Endodermal cell (in vitro differentiated cells): ENCODE measurements around the gene TUBB6. TPM values are rescaled to one million over a fixed set of nuclear protein-coding genes. Genes with fewer than 3 reads are reported as not detected.

Source experiments
- DNase-seq: peaks from one replicate; pipeline ENCODE4 v3.0.0-alpha.2; 2017
- H3K27ac ChIP-seq: 2 replicates; pipeline ENCODE4 v1.5.1; 2013; ENCODE audit warnings: mild to moderate bottlenecking, low read depth, low read length, moderate library complexity
- H3K27me3 ChIP-seq: 2 replicates; pipeline ENCODE4 v1.6.1; 2013; ENCODE audit warnings: mild to moderate bottlenecking, low read length, moderate library complexity; ENCODE audit not compliant: insufficient read depth, control insufficient read depth, poor library complexity, severe bottlenecking
- H3K36me3 ChIP-seq: 2 replicates; pipeline ENCODE4 v1.7.0; 2013; ENCODE audit warnings: mild to moderate bottlenecking, low read length, moderate library complexity; ENCODE audit not compliant: control insufficient read depth, insufficient read depth
- H3K4me1 ChIP-seq: one replicate; pipeline ENCODE4 v1.7.0; 2013; ENCODE audit warnings: low read length; ENCODE audit not compliant: control insufficient read depth, insufficient read depth
- H3K4me3 ChIP-seq: 2 replicates; pipeline ENCODE4 v1.5.1; 2013; ENCODE audit warnings: mild to moderate bottlenecking, low read length, moderate library complexity
- H3K9ac ChIP-seq: 2 replicates; pipeline ENCODE4 v1.6.1; 2013; ENCODE audit warnings: mild to moderate bottlenecking, low read length, moderate library complexity; ENCODE audit not compliant: poor library complexity, severe bottlenecking; ENCODE audit errors: extremely low read depth
- H3K9me3 ChIP-seq: 2 replicates; pipeline ENCODE4 v1.6.1; 2013; ENCODE audit warnings: mild to moderate bottlenecking, low read length, moderate library complexity; ENCODE audit not compliant: control insufficient read depth
- H3K27ac Mint-ChIP-seq: 2 replicates; pipeline ENCODE4 v1.8.0; 2020; ENCODE audit warnings: mixed read lengths
- H3K27me3 Mint-ChIP-seq: 2 replicates; pipeline ENCODE4 v1.8.0; 2021; ENCODE audit warnings: mild to moderate bottlenecking, mixed read lengths; ENCODE audit not compliant: insufficient read depth
- H3K36me3 Mint-ChIP-seq: 2 replicates; pipeline ENCODE4 v1.8.0; 2020; ENCODE audit warnings: low read depth, mixed read lengths
- H3K4me1 Mint-ChIP-seq: 2 replicates; pipeline ENCODE4 v1.8.0; 2020; ENCODE audit warnings: mixed read lengths
- H3K4me3 Mint-ChIP-seq: 2 replicates; pipeline ENCODE4 v1.8.0; 2020; ENCODE audit warnings: mild to moderate bottlenecking, moderate library complexity, mixed read lengths
- H3K9me3 Mint-ChIP-seq: 2 replicates; pipeline ENCODE4 v1.8.0; 2020; ENCODE audit warnings: mild to moderate bottlenecking, mixed read lengths
- WGBS, 2 experiments: methylation state at CpG; one replicate each; pipeline versions ENCODE4 v1.1.5 to v1.1.7; 2013; ENCODE audit warnings: missing lambda C conversion rate in 2 of 2, mixed read lengths in 1 of 2; ENCODE audit not compliant: insufficient coverage in 1 of 2, insufficient read length in 1 of 2; 5-methylcytosine and 5-hydroxymethylcytosine counted together
- long read RNA-seq, 4 experiments: library from polyadenylated mRNA in 2 of 4; library from RNA in 1 of 4; library from capped mRNA in 1 of 4; stranded (forward) in 3 of 4; unstranded in 1 of 4; transcript quantifications; one replicate each; pipeline ENCODE4 v2.0.0, GENCODE V29; 2020 to 2021; ENCODE audit warnings: inconsistent platforms in 1 of 4
- polyA plus RNA-seq, 2 experiments: library from polyadenylated mRNA; stranded (reverse); fragments of 50-300 nt; gene quantifications; one replicate each; pipeline ENCODE4 v1.2.3, GENCODE V29; 2013
- total RNA-seq, 2 donors: library from RNA; stranded (reverse); fragmentation: NEBNext Ultra II Directional in 1 of 2; extraction: Animal tissue kit (Norgen Biotek cat#: 25700) in 1 of 2; gene quantifications; 2 replicates in 1 of 2; 3 replicates in 1 of 2; pipeline ENCODE4 v1.2.1, GENCODE V29; 2021
- TF ChIP-seq, protein P1 (sequence below): fragments of 200-600 bp; sonication (generic); conservative IDR thresholded peaks from 2 replicates; pipeline ENCODE4 v1.5.0; 2021; ENCODE audit warnings: antibody characterized with exemption, mild to moderate bottlenecking

The TUBB6 gene
- 10 to 100 TPM; 33.0 to 45.4 TPM for total RNA-seq
- polyA plus RNA-seq (2013, experiment 1 of 2) = 103 TPM
- 111 TPM for polyA plus RNA-seq (2013, experiment 2 of 2)
- long read RNA-seq, experiment 1, transcript TUBB6-201 (4 exons, 2,064 nt) = major isoform, 5 of 26 reads
- long read RNA-seq, experiment 1, partial matches to known transcripts = 12 of 26 reads
- long read RNA-seq, experiment 1, other reads (novel, unspliced or antisense) = 9 of 26 reads
- long read RNA-seq, experiment 2, transcript TUBB6-201 (4 exons, 2,064 nt) = major isoform, 49 of 68 reads
- long read RNA-seq, experiment 2, partial matches to known transcripts = 2 of 68 reads
- long read RNA-seq, experiment 2, other reads (novel, unspliced or antisense) = 7 of 68 reads
- long read RNA-seq, experiment 3, transcript TUBB6-203 (4 exons, 788 nt) = minor isoform, 13 of 398 reads
- long read RNA-seq, experiment 3, transcript TUBB6-202 (3 exons, 2,163 nt) = minor isoform, 13 of 398 reads
- long read RNA-seq, experiment 3, transcript TUBB6-201 (4 exons, 2,064 nt) = major isoform, 348 of 398 reads
- long read RNA-seq, experiment 3, transcript TUBB6-207 (3 exons, 1,075 nt) = minor isoform, 6 of 398 reads
- long read RNA-seq, experiment 3, partial matches to known transcripts = 8 of 398 reads
- long read RNA-seq, experiment 3, other reads (novel, unspliced or antisense) = 3 of 398 reads
- long read RNA-seq, experiment 4, transcript TUBB6-213 (4 exons, 1,017 nt) = minor isoform, 11 of 72 reads
- long read RNA-seq, experiment 4, transcript TUBB6-201 (4 exons, 2,064 nt) = major isoform, 51 of 72 reads
- long read RNA-seq, experiment 4, partial matches to known transcripts = 1 of 72 reads
- long read RNA-seq, experiment 4, other reads (novel, unspliced or antisense) = 4 of 72 reads

DNA sequence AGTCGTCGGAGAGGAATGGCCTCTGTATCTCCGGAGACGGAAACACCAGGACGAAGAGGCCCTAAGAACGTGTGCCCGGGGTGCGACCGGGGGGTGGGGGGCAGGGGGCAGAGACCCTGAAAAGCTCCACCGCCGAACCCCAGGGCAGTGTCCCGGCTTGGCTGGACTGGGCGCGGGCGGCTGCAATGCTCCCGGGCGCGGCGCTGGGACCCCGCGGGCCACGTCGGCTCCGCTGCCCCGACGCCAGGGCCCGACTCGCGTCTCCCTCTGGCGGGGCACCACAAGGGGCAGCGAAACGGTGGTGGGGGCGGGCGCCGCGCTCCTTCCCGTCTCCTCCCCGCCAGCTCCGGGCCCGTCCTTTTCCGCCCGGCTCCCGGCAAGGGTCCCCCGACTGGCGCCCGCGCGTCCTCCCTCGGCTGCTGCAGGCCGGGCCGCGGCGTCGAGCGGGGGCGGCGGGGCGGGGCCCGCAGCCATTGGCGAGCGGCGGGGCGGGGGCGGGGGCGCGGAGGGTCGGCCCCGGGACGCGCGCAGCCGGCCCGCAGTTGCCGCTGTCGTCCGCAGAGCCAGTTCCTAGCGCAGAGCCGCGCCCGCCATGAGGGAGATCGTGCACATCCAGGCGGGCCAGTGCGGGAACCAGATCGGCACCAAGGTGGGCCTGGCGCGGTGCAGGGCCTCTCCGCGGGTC is at the start of gene TUBB6:
TUBB6 (plus strand) TSS at position 541 of the 685 bp plus-strand sequence; CDS start at position 593, 52 bp downstream.
- H3K9me3 Mint-ChIP-seq = peaks cover 14% of the 10 kb centered on the region
- H3K4me1 ChIP-seq = peaks cover 8% of the 10 kb centered on the region
- H3K9me3 ChIP-seq = peaks cover 25% of the 10 kb centered on the region
- H3K4me3 ChIP-seq = peak within 1 kb of the TSS; percentile 84
- peak within 1 kb of the TSS; percentile 47 for H3K27ac ChIP-seq
- TF ChIP-seq, protein P1, sequence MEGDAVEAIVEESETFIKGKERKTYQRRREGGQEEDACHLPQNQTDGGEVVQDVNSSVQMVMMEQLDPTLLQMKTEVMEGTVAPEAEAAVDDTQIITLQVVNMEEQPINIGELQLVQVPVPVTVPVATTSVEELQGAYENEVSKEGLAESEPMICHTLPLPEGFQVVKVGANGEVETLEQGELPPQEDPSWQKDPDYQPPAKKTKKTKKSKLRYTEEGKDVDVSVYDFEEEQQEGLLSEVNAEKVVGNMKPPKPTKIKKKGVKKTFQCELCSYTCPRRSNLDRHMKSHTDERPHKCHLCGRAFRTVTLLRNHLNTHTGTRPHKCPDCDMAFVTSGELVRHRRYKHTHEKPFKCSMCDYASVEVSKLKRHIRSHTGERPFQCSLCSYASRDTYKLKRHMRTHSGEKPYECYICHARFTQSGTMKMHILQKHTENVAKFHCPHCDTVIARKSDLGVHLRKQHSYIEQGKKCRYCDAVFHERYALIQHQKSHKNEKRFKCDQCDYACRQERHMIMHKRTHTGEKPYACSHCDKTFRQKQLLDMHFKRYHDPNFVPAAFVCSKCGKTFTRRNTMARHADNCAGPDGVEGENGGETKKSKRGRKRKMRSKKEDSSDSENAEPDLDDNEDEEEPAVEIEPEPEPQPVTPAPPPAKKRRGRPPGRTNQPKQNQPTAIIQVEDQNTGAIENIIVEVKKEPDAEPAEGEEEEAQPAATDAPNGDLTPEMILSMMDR = peak; percentile 27
- H3K27ac Mint-ChIP-seq = peak within 1 kb of the TSS; percentile 30
- H3K36me3 ChIP-seq = peaks cover 32% of the 10 kb centered on the region
- H3K27me3 Mint-ChIP-seq = peaks cover 38% of the 10 kb centered on the region
- peaks cover 30% of the 10 kb centered on the region for H3K36me3 Mint-ChIP-seq
- peaks cover 28% of the 10 kb centered on the region for H3K27me3 ChIP-seq
- H3K9ac ChIP-seq = peak within 1 kb of the TSS; percentile 80
- DNase-seq = peak; percentile 91
- H3K4me3 Mint-ChIP-seq = peak within 1 kb of the TSS; percentile 70
- peaks cover 15% of the 10 kb centered on the region for H3K4me1 Mint-ChIP-seq
- WGBS, 2 experiments = 1 to 2% methylated on average over 9 to 88 of the region's 88 CpGs

- Mint-ChIP-seq H3K27ac (no peak overlapping the region), H3K4me1 (peaks cover 7% of the 10 kb centered on the region), H3K27me3 (peaks cover 72% of the 10 kb centered on the region), H3K9me3 (no peaks in the 10 kb centered on the region), H3K36me3 (no peaks in the 10 kb centered on the region), H3K4me3 (no peak overlapping the region)
- WGBS, 2 experiments = 91 to 92% methylated on average over 22 to 29 of the region's 29 CpGs
- no peak for DNase-seq
- TF ChIP-seq, protein P1 = no peak
- Histone ChIP-seq H3K9me3 (no peaks in the 10 kb centered on the region), H3K4me1 (no peaks in the 10 kb centered on the region), H3K27ac (no peak overlapping the region), H3K27me3 (peaks cover 39% of the 10 kb centered on the region), H3K36me3 (no peaks in the 10 kb centered on the region), H3K4me3 (no peak overlapping the region), H3K9ac (no peak overlapping the region)
These were observed 49.0 kb upstream of the TUBB6 start for GRCh38 chr18:12258719-12259705.
